H9 (cell line): ENCODE measurements around the gene SLC25A48. TPM values are rescaled to one million over a fixed set of nuclear protein-coding genes. Genes with fewer than 3 reads are reported as not detected.
A peak's percentile ranks its signal among the peaks of the same experiment; 100 is the strongest.

Experiments
- DNase-seq: peaks from one replicate; pipeline ENCODE4 v3.0.0-alpha.2; 2017
- H2AFZ ChIP-seq: one replicate; pipeline ENCODE4 v1.6.1; 2013; ENCODE audit warnings: mild to moderate bottlenecking, low read length, control low read depth, moderate library complexity
- H2AK5ac ChIP-seq: 2 replicates; pipeline ENCODE4 v1.6.1; 2013; ENCODE audit warnings: low read length, control low read depth, mixed read lengths; ENCODE audit not compliant: insufficient read length
- H2BK120ac ChIP-seq: one replicate; pipeline ENCODE4 v1.6.1; 2013; ENCODE audit warnings: low read depth, mild to moderate bottlenecking, low read length, control low read depth, inconsistent platforms; ENCODE audit not compliant: poor library complexity, severe bottlenecking
- H2BK12ac ChIP-seq: 2 replicates; pipeline ENCODE4 v1.6.1; 2013; ENCODE audit warnings: low read length, control low read depth, mixed read lengths, low read depth; ENCODE audit not compliant: insufficient read length
- H2BK15ac ChIP-seq: 2 replicates; pipeline ENCODE4 v1.6.1; 2013; ENCODE audit warnings: low read depth, low read length, control low read depth
- H2BK20ac ChIP-seq: one replicate; pipeline ENCODE4 v1.6.1; 2013; ENCODE audit warnings: low read depth, mild to moderate bottlenecking, low read length, control low read depth, inconsistent platforms; ENCODE audit not compliant: poor library complexity, severe bottlenecking
- H2BK5ac ChIP-seq: 2 replicates; pipeline ENCODE4 v1.6.1; 2013; ENCODE audit warnings: low read length, control low read depth, mixed read lengths; ENCODE audit not compliant: insufficient read length
- H3K14ac ChIP-seq: 2 replicates; pipeline ENCODE4 v1.6.1; 2013; ENCODE audit warnings: low read length, control low read depth; ENCODE audit not compliant: insufficient read depth
- H3K18ac ChIP-seq: 2 replicates; pipeline ENCODE4 v1.6.1; 2013; ENCODE audit warnings: low read depth, mild to moderate bottlenecking, mixed read lengths, low read length, control low read depth; ENCODE audit not compliant: insufficient read length
- H3K23ac ChIP-seq: 2 replicates; pipeline ENCODE4 v1.6.1; 2013; ENCODE audit warnings: low read length, control low read depth, mixed read lengths, low read depth; ENCODE audit not compliant: insufficient read length
- H3K23me2 ChIP-seq: 2 replicates; pipeline ENCODE4 v1.6.1; 2013; ENCODE audit warnings: low read depth, mild to moderate bottlenecking, mixed read lengths, low read length, control low read depth; ENCODE audit not compliant: insufficient read length, poor library complexity, severe bottlenecking
- H3K27ac ChIP-seq: 2 replicates; pipeline ENCODE4 v1.5.1; 2013; ENCODE audit warnings: low read length, control low read depth, mixed read lengths, low read depth; ENCODE audit not compliant: insufficient read length
- H3K27me3 ChIP-seq: 2 replicates; pipeline ENCODE4 v1.6.1; 2013; ENCODE audit warnings: low read length, control low read depth, inconsistent platforms; ENCODE audit not compliant: insufficient read depth
- H3K4ac ChIP-seq: 2 replicates; pipeline ENCODE4 v1.6.1; 2013; ENCODE audit warnings: low read depth, mild to moderate bottlenecking, control low read depth, inconsistent platforms, low read length, moderate library complexity
- H3K4me1 ChIP-seq: 2 replicates; pipeline ENCODE4 v1.6.1; 2013; ENCODE audit warnings: low read length, control low read depth, inconsistent platforms; ENCODE audit not compliant: insufficient read depth
- H3K4me2 ChIP-seq: 2 replicates; pipeline ENCODE4 v1.6.1; 2013; ENCODE audit warnings: low read length, control low read depth, mixed read lengths; ENCODE audit not compliant: insufficient read length, insufficient read depth
- H3K56ac ChIP-seq: 2 replicates; pipeline ENCODE4 v1.6.1; 2013; ENCODE audit warnings: low read depth, mild to moderate bottlenecking, mixed read lengths, low read length, control low read depth; ENCODE audit not compliant: insufficient read length
- H3K79me1 ChIP-seq: 2 replicates; pipeline ENCODE4 v1.6.1; 2013; ENCODE audit warnings: low read depth, mild to moderate bottlenecking, moderate library complexity, low read length, control low read depth, inconsistent platforms; ENCODE audit not compliant: insufficient read depth, poor library complexity, severe bottlenecking
- H3K79me2 ChIP-seq: 2 replicates; pipeline ENCODE4 v1.6.1; 2013; ENCODE audit warnings: low read length, control low read depth, inconsistent platforms; ENCODE audit not compliant: insufficient read depth
- H3K9ac ChIP-seq: 2 replicates; pipeline ENCODE4 v1.6.1; 2013; ENCODE audit warnings: low read length, control low read depth, mixed read lengths; ENCODE audit not compliant: insufficient read length; ENCODE audit errors: extremely low read depth
- H3K9me3 ChIP-seq: one replicate; pipeline ENCODE4 v1.6.1; 2013; ENCODE audit warnings: low read depth, low read length, inconsistent platforms; ENCODE audit not compliant: control insufficient read depth
- H3T11ph ChIP-seq: one replicate; pipeline ENCODE4 v1.6.1; 2013; ENCODE audit warnings: mild to moderate bottlenecking, low read length, control low read depth, inconsistent platforms
- H4K20me1 ChIP-seq: one replicate; pipeline ENCODE4 v1.6.1; 2013; ENCODE audit not compliant: control insufficient read depth, insufficient read length, insufficient read depth
- H4K5ac ChIP-seq: 2 replicates; pipeline ENCODE4 v1.6.1; 2013; ENCODE audit warnings: low read depth, mild to moderate bottlenecking, mixed read lengths, low read length, control low read depth; ENCODE audit not compliant: insufficient read length
- H4K8ac ChIP-seq: replicated peaks from 2 replicates; pipeline ENCODE4 v1.6.1; 2013; ENCODE audit warnings: low read length, control low read depth, mixed read lengths, low read depth; ENCODE audit not compliant: insufficient read length
- H4K91ac ChIP-seq: 2 replicates; pipeline ENCODE4 v1.6.1; 2013; ENCODE audit warnings: low read depth, mild to moderate bottlenecking, moderate library complexity, mixed read lengths, low read length, control low read depth; ENCODE audit not compliant: insufficient read length
- H3K27ac Mint-ChIP-seq, 3 experiments: 2 replicates in 2 of 3; 3 replicates in 1 of 3; pipeline ENCODE4 v1.8.0; 2020 to 2021; ENCODE audit warnings: mixed read lengths in 3 of 3, mild to moderate bottlenecking in 1 of 3, moderate library complexity in 1 of 3
- H3K27me3 Mint-ChIP-seq: 2 replicates; pipeline ENCODE4 v1.8.0; 2021; ENCODE audit warnings: low read depth, mild to moderate bottlenecking, moderate library complexity, mixed read lengths
- H3K36me3 Mint-ChIP-seq, 3 experiments: 2 replicates in 2 of 3; 3 replicates in 1 of 3; pipeline ENCODE4 v1.8.0; 2020 to 2021; ENCODE audit warnings: low read depth in 3 of 3, mixed read lengths in 3 of 3; ENCODE audit not compliant: insufficient read depth in 1 of 3
- H3K4me1 Mint-ChIP-seq, 2 experiments: 2 replicates each; pipeline ENCODE4 v1.8.0; 2020; ENCODE audit warnings: mixed read lengths in 2 of 2
- H3K4me3 Mint-ChIP-seq, 2 experiments: 2 replicates in 1 of 2; 3 replicates in 1 of 2; pipeline ENCODE4 v1.8.0; 2020 to 2021; ENCODE audit warnings: mild to moderate bottlenecking in 2 of 2, mixed read lengths in 2 of 2, moderate library complexity in 1 of 2
- H3K9me3 Mint-ChIP-seq, 2 experiments: 2 replicates in 1 of 2; 3 replicates in 1 of 2; pipeline ENCODE4 v1.8.0; 2020; ENCODE audit warnings: mild to moderate bottlenecking in 2 of 2, mixed read lengths in 2 of 2, moderate library complexity in 1 of 2
- CTCF ChIP-seq: fragments of 200-600 bp; sonication (generic); conservative IDR thresholded peaks from 3 replicates; pipeline ENCODE4 v1.8.0; 2021; ENCODE audit warnings: antibody characterized with exemption, mild to moderate bottlenecking
- WGBS: extraction: QIAGEN DNeasy Blood & Tissue Kit; methylation state at CpG from one replicate; pipeline ENCODE4 v1.1.7; 2013; ENCODE audit warnings: missing lambda C conversion rate, low lambda C conversion rate, mixed read lengths; ENCODE audit not compliant: insufficient read length; ENCODE audit errors: extremely low coverage; 5-methylcytosine and 5-hydroxymethylcytosine counted together
- total RNA-seq: library from RNA; stranded (reverse); gene quantifications from 2 replicates; pipeline ENCODE4 v1.2.1, GENCODE V29; 2021

Gene SLC25A48
- total RNA-seq, 1 experiment from 2014 or later: 0.66 TPM

GRCh38 chr5:135829681-135830383 lies 4.6 kb upstream of the SLC25A48 start:
- no peak overlapping the region for H2AK5ac ChIP-seq
- H3K79me2 ChIP-seq: no peaks in the 10 kb centered on the region
- no peak overlapping the region for H3K4me2 ChIP-seq
- H4K91ac ChIP-seq: no peak overlapping the region
- no peak overlapping the region for H2BK15ac ChIP-seq
- H4K5ac ChIP-seq: no peak overlapping the region
- no peak overlapping the region for H2BK120ac ChIP-seq
- no peak overlapping the region for H3K18ac ChIP-seq
- TF ChIP-seq CTCF: peak; percentile 92
- Mint-ChIP-seq H3K36me3 (no peaks in the 10 kb centered on the region), H3K4me3 (no peak overlapping the region), H3K9me3 (no peaks in the 10 kb centered on the region), H3K27ac (no peak overlapping the region), H3K27me3 (peaks cover 67% of the 10 kb centered on the region), H3K4me1 (peaks cover 8 to 16% of the 10 kb centered on the region in 2 experiments)
- no CpG with 5 or more reads among the region's 19 CpGs for WGBS
- no peak overlapping the region for H3K56ac ChIP-seq
- no peaks in the 10 kb centered on the region for H3K79me1 ChIP-seq
- no peak overlapping the region for H3T11ph ChIP-seq
- no peak overlapping the region for H2BK20ac ChIP-seq
- DNase-seq: peak; percentile 71
- no peak overlapping the region for H2BK5ac ChIP-seq
- H3K27me3 ChIP-seq: peaks cover 10% of the 10 kb centered on the region; the same call in 1 of the 2 replicates
- H3K4me1 ChIP-seq: no peaks in the 10 kb centered on the region; the same call in 1 of the 2 replicates
- H4K8ac ChIP-seq: no peak overlapping the region
- H3K23ac ChIP-seq: no peak overlapping the region
- H3K4ac ChIP-seq: no peak overlapping the region
- no peak overlapping the region for H3K9ac ChIP-seq
- H3K14ac ChIP-seq: no peak overlapping the region
- H4K20me1 ChIP-seq: no peaks in the 10 kb centered on the region
- H2BK12ac ChIP-seq: no peak overlapping the region
- no peak overlapping the region for H2AFZ ChIP-seq
- no peak overlapping the region for H3K27ac ChIP-seq
- peaks cover 2% of the 10 kb centered on the region for H3K23me2 ChIP-seq
- no peaks in the 10 kb centered on the region for H3K9me3 ChIP-seq
